K562 (cell line): ENCODE results near the gene NYAP2. TPM values are rescaled to one million over a fixed set of nuclear protein-coding genes. Genes with fewer than 3 reads are reported as not detected.

Experiments
- ATAC-seq: fragments of 200-7000 bp; cut with Tn5 transposase; 3 replicates; pipeline ENCODE4 v1.9.1; 2020; ENCODE audit warnings: moderate library complexity
- BruUV-seq: library from RNA; stranded (reverse); fragments of 400-500 nt; replicated peaks from 2 replicates; lab custom pipeline; 2021; lab: Mats Ljungman, UMichigan
- CTCF ChIA-PET: fragments of 300-600 bp; formaldehyde crosslinking; extraction: SDS; loops from one replicate; lab custom pipeline; 2021; ENCODE audit warnings: low intra/inter-chr PET ratio; lab: Yijun Ruan, JAX
- POLR2A ChIA-PET: fragments of 300-600, 350-650 bp; sonication (Branson Sonifier 250); formaldehyde crosslinking; extraction: SDS; loops from one replicate; lab custom pipeline; 2021; ENCODE audit warnings: antibody characterized with exemption, inconsistent platforms; lab: Yijun Ruan, JAX
- DNase-seq, 4 experiments: peaks; one replicate each; pipeline versions ENCODE4 v3.0.0 to v3.0.0-alpha.2; 2011 to 2018; ENCODE audit warnings: low spot score in 3 of 4, mixed read lengths in 3 of 4; ENCODE audit errors: extremely low read depth in 1 of 4
- FAIRE-seq: peaks from 2 replicates; lab custom pipeline; 2011; peaks lifted over from hg19 to GRCh38; lab: Jason Lieb, UNC
- H2AFZ ChIP-seq: 2 replicates; pipeline ENCODE4 v1.6.0; 2011; ENCODE audit warnings: low read depth, low read length, control low read depth, inconsistent platforms
- H3K27ac ChIP-seq: fragments of 200-600 bp; 3 replicates; pipeline ENCODE4 v1.8.0; 2011; ENCODE audit warnings: low read depth, mild to moderate bottlenecking, control low read depth, inconsistent platforms, low read length, moderate library complexity, mixed read lengths; ENCODE audit errors: extremely low read depth
- H3K27me3 ChIP-seq, 2 experiments: fragments of 300-600 bp in 1 of 2; 2 replicates in 1 of 2; 3 replicates in 1 of 2; pipeline versions ENCODE4 v1.6.0 to v1.8.0; 2011; ENCODE audit warnings: inconsistent platforms in 2 of 2, low read length in 2 of 2, mild to moderate bottlenecking in 1 of 2, mixed read lengths in 1 of 2, moderate library complexity in 1 of 2; ENCODE audit not compliant: control insufficient read depth in 2 of 2, insufficient read depth in 2 of 2
- H3K36me3 ChIP-seq: fragments of 300-600 bp; 3 replicates; pipeline ENCODE4 v1.8.0; 2011; ENCODE audit warnings: mild to moderate bottlenecking, low read length, inconsistent platforms; ENCODE audit not compliant: control insufficient read depth, insufficient read depth
- H3K4me1 ChIP-seq, 2 experiments: fragments of 200-600 bp in 1 of 2; replicated peaks in 1 of 2; 2 replicates in 1 of 2; 3 replicates in 1 of 2; pipeline versions ENCODE4 v1.5.1 to v1.8.0; 2011; ENCODE audit warnings: inconsistent platforms in 2 of 2, low read length in 2 of 2, mild to moderate bottlenecking in 1 of 2, mixed read lengths in 1 of 2, moderate library complexity in 1 of 2; ENCODE audit not compliant: control insufficient read depth in 2 of 2, insufficient read depth in 2 of 2
- H3K4me2 ChIP-seq: 2 replicates; pipeline ENCODE4 v1.6.1; 2011; ENCODE audit warnings: low read length, control low read depth, inconsistent platforms, mixed read lengths; ENCODE audit not compliant: insufficient read depth
- H3K4me3 ChIP-seq: fragments of 200-600 bp; sonication (generic), shearing (Covaris generic); 2 replicates; pipeline ENCODE4 v1.5.1; 2016; ENCODE audit warnings: control low read depth, inconsistent platforms
- H3K79me2 ChIP-seq: fragments of 200-600 bp; 3 replicates; pipeline ENCODE4 v1.8.0; 2011; ENCODE audit warnings: low read length, inconsistent platforms; ENCODE audit not compliant: control insufficient read depth, insufficient read depth
- H3K9ac ChIP-seq, 2 experiments: 2 replicates each; pipeline versions ENCODE4 v1.6.0 to v1.6.1; 2011; ENCODE audit warnings: low read depth in 2 of 2, low read length in 2 of 2, control low read depth in 1 of 2, inconsistent platforms in 1 of 2, mild to moderate bottlenecking in 1 of 2, mixed read lengths in 1 of 2; ENCODE audit not compliant: insufficient read depth in 1 of 2
- H3K9me1 ChIP-seq: one replicate; pipeline ENCODE4 v1.6.0; 2011; ENCODE audit warnings: inconsistent platforms, mild to moderate bottlenecking, low read length, moderate library complexity; ENCODE audit not compliant: control insufficient read depth, insufficient read depth
- H3K9me3 ChIP-seq: replicated peaks from 2 replicates; pipeline ENCODE4 v1.5.1; 2011; ENCODE audit warnings: low read depth, low read length, inconsistent platforms; ENCODE audit not compliant: control insufficient read depth, insufficient read depth
- H4K20me1 ChIP-seq: replicated peaks from 2 replicates; pipeline ENCODE4 v1.6.1; 2011; ENCODE audit warnings: low read length, inconsistent platforms, mixed read lengths; ENCODE audit not compliant: control insufficient read depth, insufficient read depth
- ARID3A ChIP-seq: IDR thresholded peaks from 2 replicates; pipeline ENCODE4 v1.6.1; 2012; ENCODE audit warnings: low read depth, low read length, improper control_type of control experiment, borderline replicate concordance
- EZH2 ChIP-seq: IDR thresholded peaks from 2 replicates; pipeline ENCODE4 v1.6.1; 2012; ENCODE audit warnings: low read depth, mild to moderate bottlenecking, inconsistent platforms, low read length, borderline replicate concordance
- HDAC2 ChIP-seq: fragments of 450-650 bp; IDR thresholded peaks from 2 replicates; pipeline ENCODE4 v1.6.1; 2016; ENCODE audit warnings: mild to moderate bottlenecking
- KAT8 ChIP-seq: fragments of 450-650 bp; IDR thresholded peaks from 2 replicates; pipeline ENCODE4 v1.6.1; 2016; ENCODE audit warnings: low read depth, mild to moderate bottlenecking
- NR0B1 ChIP-seq: fragments of 450-650 bp; IDR thresholded peaks from one replicate; pipeline ENCODE4 v1.6.1; 2018; ENCODE audit warnings: mild to moderate bottlenecking, moderate library complexity; ENCODE audit not compliant: partially characterized antibody
- SIX5 ChIP-seq, 2 experiments: IDR thresholded peaks; 2 replicates each; pipeline ENCODE4 v1.6.1; 2011; ENCODE audit warnings: low read length in 2 of 2, borderline replicate concordance in 1 of 2, low read depth in 1 of 2, mild to moderate bottlenecking in 1 of 2, moderate library complexity in 1 of 2; ENCODE audit not compliant: insufficient read depth in 1 of 2
- STAG1 ChIP-seq: sonication (generic); formaldehyde crosslinking; IDR thresholded peaks from 2 replicates; pipeline ENCODE4 v1.5.0; 2020; ENCODE audit warnings: missing genetic modification reagents, borderline replicate concordance
- ZNF3 ChIP-seq: fragments of 250-450 bp; sonication (Bioruptor Pico); IDR thresholded peaks from 2 replicates; pipeline ENCODE4 v1.5.0; 2021; ENCODE audit warnings: mild to moderate bottlenecking, moderate library complexity
- WGBS: fragments of 100-300 bp; shearing (Covaris generic); methylation state at CpG from one replicate; pipeline ENCODE4 v1.1.6; 2016; ENCODE audit warnings: low coverage, mixed read lengths; ENCODE audit not compliant: insufficient coverage; ENCODE audit errors: missing lambda C conversion rate; 5-methylcytosine and 5-hydroxymethylcytosine counted together
- in situ Hi-C: fragments of 300-500 bp; cut with MboI; formaldehyde crosslinking; loops from 4 replicates; pipeline ENCODE4 v1.15.0; 2018; ENCODE audit warnings: inconsistent platforms, mixed read lengths
- intact Hi-C: fragments of 100-400 bp; cut with micrococcal nuclease; formaldehyde crosslinking; loops from 2 replicates; pipeline ENCODE4 v1.14.2; 2022
- polyA plus RNA-seq, 8 experiments: library from polyadenylated mRNA; depleted of rRNA in 4 of 8; stranded (reverse) in 5 of 8; unstranded in 3 of 8; fragments of >200 nt; fragmentation: Nextera tagmentation in 2 of 8; fragmentation: Illumina TruSeq in 1 of 8; extraction: Ambion mirVana in 2 of 8; extraction: Trizol in 1 of 8; gene quantifications; 2 replicates each; pipeline versions ENCODE4 v1.2.1 to v1.2.3, GENCODE V29; 2011 to 2014; ENCODE audit warnings: inconsistent platforms in 1 of 8, missing spikeins in 1 of 8
- total RNA-seq, 7 experiments: library from RNA; depleted of rRNA in 6 of 7; stranded (reverse); fragments of >200 nt in 6 of 7; fragmentation: Illumina TruSeq in 2 of 7; extraction: Trizol in 2 of 7; gene quantifications; 2 replicates each; pipeline versions ENCODE4 v1.2.1 to v1.2.3, GENCODE V29; 2011 to 2021; ENCODE audit warnings: low replicate concordance in 1 of 7
- TF ChIP-seq, protein P1 (sequence below): fragments of 250-450 bp; sonication (Bioruptor Pico); IDR thresholded peaks from 2 replicates; pipeline ENCODE4 v1.4.0; 2020; ENCODE audit warnings: mild to moderate bottlenecking, moderate library complexity
- TF ChIP-seq, protein P2 (sequence below): sonication (generic); formaldehyde crosslinking; IDR thresholded peaks from 2 replicates; pipeline ENCODE4 v1.8.0; 2022; ENCODE audit warnings: mild to moderate bottlenecking, missing genetic modification reagents

Gene NYAP2
- total and polyA plus RNA-seq, 9 of the 15 experiments (the other 6 are each of a cell fraction or from before 2014, with no cell fraction given): 0.03 to 0.04 (median 0.04) TPM; not detected in 3

GRCh38 chr2:225367482-225367881 is 32.0 kb upstream of the NYAP2 start (continued):
- TF ChIP-seq, protein P1, sequence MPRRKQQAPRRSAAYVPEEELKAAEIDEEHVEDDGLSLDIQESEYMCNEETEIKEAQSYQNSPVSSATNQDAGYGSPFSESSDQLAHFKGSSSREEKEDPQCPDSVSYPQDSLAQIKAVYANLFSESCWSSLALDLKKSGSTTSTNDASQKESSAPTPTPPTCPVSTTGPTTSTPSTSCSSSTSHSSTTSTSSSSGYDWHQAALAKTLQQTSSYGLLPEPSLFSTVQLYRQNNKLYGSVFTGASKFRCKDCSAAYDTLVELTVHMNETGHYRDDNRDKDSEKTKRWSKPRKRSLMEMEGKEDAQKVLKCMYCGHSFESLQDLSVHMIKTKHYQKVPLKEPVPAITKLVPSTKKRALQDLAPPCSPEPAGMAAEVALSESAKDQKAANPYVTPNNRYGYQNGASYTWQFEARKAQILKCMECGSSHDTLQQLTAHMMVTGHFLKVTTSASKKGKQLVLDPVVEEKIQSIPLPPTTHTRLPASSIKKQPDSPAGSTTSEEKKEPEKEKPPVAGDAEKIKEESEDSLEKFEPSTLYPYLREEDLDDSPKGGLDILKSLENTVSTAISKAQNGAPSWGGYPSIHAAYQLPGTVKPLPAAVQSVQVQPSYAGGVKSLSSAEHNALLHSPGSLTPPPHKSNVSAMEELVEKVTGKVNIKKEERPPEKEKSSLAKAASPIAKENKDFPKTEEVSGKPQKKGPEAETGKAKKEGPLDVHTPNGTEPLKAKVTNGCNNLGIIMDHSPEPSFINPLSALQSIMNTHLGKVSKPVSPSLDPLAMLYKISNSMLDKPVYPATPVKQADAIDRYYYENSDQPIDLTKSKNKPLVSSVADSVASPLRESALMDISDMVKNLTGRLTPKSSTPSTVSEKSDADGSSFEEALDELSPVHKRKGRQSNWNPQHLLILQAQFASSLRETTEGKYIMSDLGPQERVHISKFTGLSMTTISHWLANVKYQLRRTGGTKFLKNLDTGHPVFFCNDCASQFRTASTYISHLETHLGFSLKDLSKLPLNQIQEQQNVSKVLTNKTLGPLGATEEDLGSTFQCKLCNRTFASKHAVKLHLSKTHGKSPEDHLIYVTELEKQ (CRISPR knock-in tag): no peak
- TF ChIP-seq, protein P2, sequence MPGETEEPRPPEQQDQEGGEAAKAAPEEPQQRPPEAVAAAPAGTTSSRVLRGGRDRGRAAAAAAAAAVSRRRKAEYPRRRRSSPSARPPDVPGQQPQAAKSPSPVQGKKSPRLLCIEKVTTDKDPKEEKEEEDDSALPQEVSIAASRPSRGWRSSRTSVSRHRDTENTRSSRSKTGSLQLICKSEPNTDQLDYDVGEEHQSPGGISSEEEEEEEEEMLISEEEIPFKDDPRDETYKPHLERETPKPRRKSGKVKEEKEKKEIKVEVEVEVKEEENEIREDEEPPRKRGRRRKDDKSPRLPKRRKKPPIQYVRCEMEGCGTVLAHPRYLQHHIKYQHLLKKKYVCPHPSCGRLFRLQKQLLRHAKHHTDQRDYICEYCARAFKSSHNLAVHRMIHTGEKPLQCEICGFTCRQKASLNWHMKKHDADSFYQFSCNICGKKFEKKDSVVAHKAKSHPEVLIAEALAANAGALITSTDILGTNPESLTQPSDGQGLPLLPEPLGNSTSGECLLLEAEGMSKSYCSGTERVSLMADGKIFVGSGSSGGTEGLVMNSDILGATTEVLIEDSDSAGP (CRISPR knock-in tag): no peak
- TF ChIP-seq SIX5 (IDR thresholded peaks at IDR 0.05; ENCODE audit: borderline replicate concordance in 1 of 2, insufficient read depth in 1 of 2, low read depth in 1 of 2, low read length in 2 of 2): no peak

GRCh38 chr2:225378984-225379383 is 20.5 kb upstream of the NYAP2 start:
- ChIA-PET CTCF (no interaction called here), POLR2A (no interaction called here)
- H3K9me1 ChIP-seq: no peaks in the 10 kb centered on the region
- no peak overlapping the region for H3K4me3 ChIP-seq
- no TSS peak for BruUV-seq
- H3K36me3 ChIP-seq: no peaks in the 10 kb centered on the region
- no peaks in the 10 kb centered on the region for H3K9me3 ChIP-seq
- no peak for DNase-seq
- no peak overlapping the region for H3K27ac ChIP-seq
- no peaks in the 10 kb centered on the region for H3K27me3 ChIP-seq
- no peak overlapping the region for H3K9ac ChIP-seq
- no peak for ATAC-seq
- no peak overlapping the region for H2AFZ ChIP-seq
- intact Hi-C loops (no loop called here), in situ Hi-C loops (no loop called here)
- 3% methylated on average over 3 of the region's 3 CpGs for WGBS
- no peaks in the 10 kb centered on the region for H3K4me1 ChIP-seq
- no peaks in the 10 kb centered on the region for H4K20me1 ChIP-seq
- H3K4me2 ChIP-seq: no peak overlapping the region
- H3K79me2 ChIP-seq: no peaks in the 10 kb centered on the region
- no peak for FAIRE-seq
- no peak for TF ChIP-seq KAT8
- TF ChIP-seq HDAC2: no peak
- TF ChIP-seq STAG1: no peak
- no peak for TF ChIP-seq ZNF3 (CRISPR knock-in tag)
- no peak for TF ChIP-seq EZH2
- no peak for TF ChIP-seq ARID3A
- TF ChIP-seq NR0B1: no peak
